GM19328 (cell line): Measurements from ENCODE around the gene TXNRD2.
"Not testable (repeated sequence)": the region's sequence is repeated elsewhere in the genome, so short reads cannot be mapped to it uniquely, and the experiment has no call there.

Experiments used
- ATAC-seq: cut with Tn5 transposase; IDR thresholded peaks from one replicate; pipeline ENCODE4 v1.9.1; 2021; ENCODE audit warnings: mild to moderate bottlenecking, moderate library complexity; ENCODE audit not compliant: unreplicated experiment

Gene TXNRD2

DNA sequence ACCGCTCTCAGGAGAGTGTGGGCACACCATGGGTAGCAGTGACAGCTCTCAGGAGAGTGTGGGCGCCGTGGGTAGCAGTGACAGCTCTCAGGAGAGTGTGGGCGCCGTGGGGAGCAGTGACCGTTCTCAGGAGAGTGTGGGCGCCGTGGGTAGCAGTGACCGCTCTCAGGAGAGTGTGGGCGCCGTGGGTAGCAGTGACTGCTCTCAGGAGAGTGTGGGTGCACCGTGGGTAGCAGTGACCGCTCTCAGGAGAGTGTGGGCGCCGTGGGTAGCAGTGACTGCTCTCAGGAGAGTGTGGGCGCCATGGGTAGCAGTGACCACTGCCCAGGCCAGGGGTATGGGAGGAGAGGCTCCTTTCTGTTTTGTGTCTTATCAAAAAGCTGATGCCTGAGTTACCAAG, 33.7 kb downstream of the TXNRD2 start:
- not testable (repeated sequence) for ATAC-seq

- ATAC-seq = not testable (repeated sequence)
Observed at GRCh38 chr22:19906864-19907263, 34.8 kb downstream of the TXNRD2 start.

DNA sequence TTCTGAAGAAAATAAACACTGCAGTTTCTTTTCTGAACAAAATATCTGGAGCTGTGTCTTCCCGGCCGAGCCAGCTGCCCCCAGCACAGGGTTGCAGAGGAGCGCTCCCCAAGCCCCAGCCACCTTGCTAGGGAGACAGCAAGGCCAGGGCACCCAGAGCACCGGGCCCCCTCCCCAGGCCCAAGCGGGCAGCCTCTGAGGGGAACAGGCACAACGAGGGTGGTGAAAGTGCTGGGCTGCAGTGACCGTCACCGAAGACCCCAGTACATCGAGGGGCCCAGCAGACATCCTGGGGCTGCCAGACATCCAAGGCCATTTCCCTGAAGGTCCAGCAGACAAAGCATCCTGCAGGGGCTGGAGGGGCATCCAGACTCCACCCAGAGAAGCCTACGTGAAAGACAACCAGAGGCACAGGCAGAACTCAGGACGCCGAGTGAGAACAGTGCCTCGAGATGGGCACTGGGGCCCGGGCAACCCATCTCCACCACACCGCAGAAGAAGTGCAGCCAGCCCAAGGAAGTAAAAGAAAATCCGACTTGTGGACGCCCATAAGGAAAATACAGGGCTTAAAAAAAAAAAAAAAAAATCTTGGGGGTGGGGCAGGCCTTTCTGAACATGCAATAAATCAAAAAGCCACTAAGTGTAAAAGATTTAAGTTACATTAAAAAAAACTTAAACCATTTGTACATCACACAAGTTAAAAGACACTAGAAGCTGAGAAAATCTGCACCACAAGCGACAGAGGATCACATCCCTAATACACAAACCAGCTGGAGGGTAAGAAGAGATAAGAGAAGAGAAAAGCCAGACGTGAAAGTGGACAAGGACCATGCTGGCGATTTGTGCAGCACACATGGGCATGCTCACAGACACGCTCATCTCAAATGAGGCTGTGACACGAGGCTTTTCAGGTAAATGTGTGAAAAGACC, 36.0 kb downstream of the TXNRD2 start:
- ATAC-seq = no peak

DNA sequence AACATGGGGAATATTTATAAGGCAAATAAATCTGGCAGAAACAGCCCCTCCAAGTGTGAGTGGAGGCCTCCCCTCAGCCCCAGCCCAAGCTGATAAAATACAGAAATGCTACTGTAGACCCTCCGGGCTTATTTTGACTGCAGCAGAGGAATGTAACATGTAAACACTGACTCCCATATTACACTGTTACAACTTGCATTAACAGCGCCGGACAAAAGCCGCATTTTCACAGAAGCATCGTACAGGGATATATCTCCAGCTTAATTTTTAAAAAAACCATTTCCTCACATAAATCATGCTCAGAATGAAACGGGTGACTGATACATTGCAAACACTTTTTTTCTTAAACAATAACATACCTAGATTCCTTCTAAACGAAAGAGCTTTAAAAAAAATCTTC, 36.7 kb downstream of the TXNRD2 start:
- no peak for ATAC-seq

GRCh38 chr22:19904174-19904856, 37.3 kb downstream of the TXNRD2 start:
- no peak for ATAC-seq

DNA sequence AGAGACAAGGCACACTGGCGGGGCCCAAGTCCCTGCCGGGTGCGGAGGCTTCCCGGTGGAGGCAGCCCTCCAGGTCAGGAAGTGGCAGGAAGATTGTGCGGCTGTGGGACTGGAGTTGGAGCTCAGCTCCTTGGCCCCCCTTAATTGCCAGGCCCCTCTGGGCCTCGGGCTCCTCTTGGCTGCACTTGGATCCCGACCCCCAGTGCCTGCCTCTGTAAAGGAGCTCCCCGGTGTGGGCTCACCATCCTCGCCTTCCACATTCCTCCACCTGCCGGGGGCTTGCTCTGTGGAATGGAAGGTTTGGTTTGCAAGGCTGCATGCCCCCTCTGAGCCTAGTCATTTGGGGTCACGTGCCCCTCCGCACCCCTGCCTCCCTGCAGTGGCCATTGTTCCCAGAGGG, 38.1 kb downstream of the TXNRD2 start:
- no peak for ATAC-seq

DNA sequence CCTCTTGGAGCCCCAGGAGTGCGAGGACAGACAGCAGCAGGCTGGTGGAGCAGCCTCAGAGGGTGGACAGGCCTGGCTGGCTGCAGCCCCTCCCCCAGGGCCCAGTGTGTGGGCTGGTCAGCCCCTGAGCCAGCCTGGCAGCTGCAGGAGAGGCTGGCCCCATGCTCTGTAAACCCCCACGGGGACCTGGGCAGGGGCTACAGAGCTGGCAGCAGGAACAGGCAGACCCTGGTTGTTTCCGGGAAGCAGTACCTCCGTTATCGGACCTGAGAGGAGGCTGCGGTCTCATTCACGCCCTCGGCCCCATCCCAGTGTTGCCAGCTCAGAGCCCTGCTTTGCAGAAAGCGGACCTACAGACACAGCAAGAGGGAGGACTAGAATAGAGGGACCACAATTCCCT, 38.6 kb downstream of the TXNRD2 start:
- ATAC-seq = no peak

GRCh38 chr22:19902245-19902715, 39.3 kb downstream of the TXNRD2 start:
- no peak for ATAC-seq

DNA sequence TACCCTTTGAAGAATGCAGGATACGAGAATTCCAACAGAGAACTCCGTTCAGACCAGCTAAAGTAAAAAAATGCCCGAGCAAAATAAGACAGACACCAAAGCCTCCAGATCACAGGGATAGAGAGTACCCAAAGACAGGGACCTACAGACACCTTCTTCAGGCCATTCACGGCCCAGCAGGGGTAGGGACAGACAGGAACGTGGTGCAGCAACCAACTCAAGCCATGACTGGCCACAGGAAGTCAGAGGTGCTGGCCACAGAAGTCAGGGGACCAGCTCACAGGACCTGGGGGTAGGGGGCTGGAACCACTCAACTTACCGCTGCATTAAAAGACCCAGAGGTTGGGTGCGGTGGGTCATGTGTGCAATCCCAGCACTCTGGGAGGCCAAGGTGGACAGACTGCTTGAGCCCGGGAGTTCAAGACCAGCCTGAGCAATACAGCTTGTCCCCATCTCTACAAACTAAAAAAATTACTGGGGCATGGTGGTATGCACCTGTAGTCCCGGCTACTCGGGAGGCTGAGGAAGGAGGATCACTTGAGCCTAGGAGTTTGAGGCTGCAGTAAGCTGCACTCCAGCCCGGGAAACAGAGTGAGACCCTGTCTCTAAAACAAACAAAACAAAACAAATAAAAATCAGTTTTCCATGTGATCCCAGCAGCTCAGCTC, 39.9 kb downstream of the TXNRD2 start:
- no peak for ATAC-seq

GRCh38 chr22:19900707-19901436, 40.7 kb downstream of the TXNRD2 start:
- ATAC-seq = no peak

GRCh38 chr22:19898831-19899567, 42.6 kb downstream of the TXNRD2 start:
- no peak for ATAC-seq

DNA sequence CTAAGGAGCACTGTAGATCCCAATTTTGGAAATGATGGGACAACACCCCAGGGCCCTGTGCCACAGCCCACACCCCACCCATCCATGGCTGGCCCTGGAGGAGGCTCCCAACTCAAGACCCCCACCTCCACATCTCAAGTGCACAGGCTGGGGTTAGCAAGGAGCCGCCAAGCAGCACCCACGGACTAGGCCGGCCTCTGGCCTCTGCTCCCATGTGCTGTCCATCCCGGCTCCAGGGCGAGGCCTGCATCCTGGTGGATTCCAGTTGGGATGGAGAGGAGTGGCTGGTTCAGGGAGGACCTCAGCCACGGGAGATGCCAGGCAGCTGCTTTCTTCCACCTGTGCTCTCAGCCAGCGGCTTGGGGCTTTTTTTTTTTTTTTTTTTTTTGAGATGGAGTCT, 43.5 kb downstream of the TXNRD2 start:
- no peak for ATAC-seq

DNA sequence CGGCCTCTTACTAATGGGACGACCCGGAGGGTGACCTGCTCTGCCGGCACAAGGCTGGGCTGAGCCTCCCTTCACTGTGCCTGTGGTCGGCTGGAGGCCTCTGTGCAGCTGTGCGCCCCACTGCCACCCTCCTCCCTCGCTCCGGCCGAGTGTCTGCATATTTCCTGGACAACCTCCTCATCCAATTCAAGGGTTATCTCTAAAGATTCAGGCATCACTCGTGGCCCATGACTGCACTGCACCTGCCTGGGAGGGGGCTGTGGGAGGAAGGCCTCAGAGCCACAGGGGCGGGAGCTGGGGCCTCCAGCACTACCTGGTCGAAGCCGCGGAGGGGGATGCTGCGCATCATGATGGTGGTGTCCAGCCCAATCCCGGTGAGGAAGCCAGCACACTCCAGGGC, 43.9 kb downstream of the TXNRD2 start:
- ATAC-seq = no peak

GRCh38 chr22:19896665-19897355, 44.8 kb downstream of the TXNRD2 start:
- no peak for ATAC-seq

DNA sequence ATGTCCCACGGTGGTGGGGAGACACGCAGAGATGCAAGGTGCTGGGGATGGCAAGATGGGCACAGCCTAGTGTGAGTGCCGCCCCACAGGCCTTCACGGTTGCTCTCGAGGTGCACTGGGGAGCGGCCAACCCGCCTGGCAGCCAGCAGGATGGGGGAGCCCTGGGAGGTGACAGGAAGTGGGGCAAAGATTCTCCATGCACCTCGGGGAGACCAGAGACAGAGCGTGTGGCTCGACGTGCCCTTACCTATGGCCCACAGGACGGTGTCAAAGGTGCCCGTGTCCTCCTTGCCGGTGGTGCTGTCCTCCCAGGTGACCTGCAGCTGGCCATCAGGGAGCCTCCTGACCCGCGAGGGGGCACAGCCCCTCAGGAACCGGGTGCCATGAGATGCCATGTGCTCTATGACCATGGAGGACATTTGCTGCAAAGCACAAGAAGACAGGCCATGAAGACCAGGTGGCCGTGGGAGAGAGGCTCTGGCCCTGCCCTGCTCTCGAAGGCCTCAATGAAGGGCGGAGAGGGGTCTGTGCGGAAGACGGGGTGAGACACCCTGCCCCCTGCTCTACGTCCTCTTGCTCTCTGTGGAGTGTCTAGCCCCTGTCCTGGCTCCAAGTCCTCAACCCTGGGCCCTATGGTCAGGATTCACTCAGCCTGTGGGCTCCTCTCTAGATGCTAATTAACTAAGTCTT, 46.3 kb downstream of the TXNRD2 start:
- no peak for ATAC-seq

GRCh38 chr22:19893363-19893762, 48.3 kb downstream of the TXNRD2 start:
- ATAC-seq = no peak

GRCh38 chr22:19892925-19893324, 48.7 kb downstream of the TXNRD2 start:
- ATAC-seq = no peak

DNA sequence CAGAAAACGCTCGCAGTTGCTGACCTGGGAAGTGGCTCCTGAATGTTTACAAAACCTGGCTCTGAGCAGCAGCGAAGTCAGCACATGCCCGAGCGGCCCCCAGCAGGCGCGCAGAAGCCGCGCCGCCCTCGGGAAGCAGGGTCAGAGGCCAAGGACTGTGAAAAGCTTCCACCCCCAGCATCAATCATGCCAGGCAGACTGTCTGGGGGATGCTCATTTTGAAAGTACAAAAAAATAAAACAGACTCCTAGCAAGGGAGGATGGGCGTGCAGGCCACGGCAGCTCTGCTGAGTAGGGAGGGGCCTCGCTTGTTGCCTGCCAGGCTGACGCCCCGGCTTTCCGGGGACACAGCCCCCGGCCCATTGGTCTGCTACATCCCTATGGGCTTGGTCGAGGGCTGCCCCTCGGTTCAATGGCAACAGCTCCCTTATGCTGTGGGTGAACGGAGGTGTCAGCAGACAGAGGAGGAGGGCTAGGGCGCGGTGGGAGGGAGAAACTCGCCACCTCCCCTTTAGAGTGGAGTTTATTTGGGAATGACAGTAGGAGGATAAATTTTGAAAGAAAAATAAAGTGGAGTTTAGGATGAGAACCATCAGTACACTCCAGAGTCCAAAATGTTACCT, 49.2 kb downstream of the TXNRD2 start:
- no peak for ATAC-seq
